RPMI7951 (cell line): Measurements from ENCODE around the gene FBXW8. TPM values are rescaled to one million over a fixed set of nuclear protein-coding genes. Genes with fewer than 3 reads are reported as not detected.
A peak's percentile ranks its signal among the peaks of the same experiment; 100 is the strongest.

ENCODE experiments used
- DNase-seq: peaks from one replicate; pipeline ENCODE4 v3.0.0-alpha.2; 2012; ENCODE audit warnings: low read depth
- total RNA-seq: library from RNA; depleted of rRNA; stranded (reverse); fragments of >200 nt; shearing (Covaris generic); gene quantifications from 2 replicates; pipeline ENCODE4 v1.2.3, GENCODE V29; 2014; rRNA removed

The FBXW8 gene
- total RNA-seq, 1 experiment from 2014 or later, result 6.1 TPM

GRCh38 chr12:117076410-117077372, 165.9 kb downstream of the FBXW8 start:
- DNase-seq, result peak; percentile 6

GRCh38 chr12:117079487-117079886, 168.7 kb downstream of the FBXW8 start:
- no peak for DNase-seq

DNA sequence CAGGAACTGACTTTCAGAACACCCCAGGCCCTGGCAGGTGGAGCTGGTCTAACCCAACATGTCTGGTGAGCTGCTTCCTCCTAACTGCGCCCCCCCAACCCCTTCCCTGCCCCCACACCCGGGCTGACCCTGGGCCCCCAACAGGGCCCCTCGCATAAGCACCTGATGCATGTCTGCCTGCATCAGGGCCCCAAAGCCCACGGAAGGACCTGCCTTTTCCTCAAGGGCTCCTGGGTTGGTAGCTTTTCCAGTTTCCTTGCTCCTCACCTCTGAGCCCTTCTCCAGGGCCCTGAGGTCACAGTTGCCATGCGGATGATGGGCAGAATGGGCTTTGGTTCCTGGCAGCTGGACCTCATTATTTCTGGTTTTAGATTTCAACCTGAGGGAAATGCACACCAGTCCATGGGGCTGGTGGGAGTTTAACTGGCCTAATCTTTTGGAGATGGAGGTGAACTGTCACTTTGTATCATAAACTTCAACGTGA, 170.0 kb downstream of the FBXW8 start:
- DNase-seq, result no peak

Other genes with a start within 250 kb of the FBXW8 start
- 16.3 and 17.6 TPM in 2 replicates for gene SPRING1, start 172.9 kb upstream of the FBXW8 start, total RNA-seq
- gene RNFT2, start 172.6 kb upstream of the FBXW8 start, total RNA-seq, result 2.4 and 3.4 TPM in 2 replicates
- not detected in 2 replicates for gene HRK, start 29.5 kb upstream of the FBXW8 start, total RNA-seq
- not detected in 2 replicates for gene TESC, start 188.5 kb downstream of the FBXW8 start, total RNA-seq